ENCODE data around the gene TMEM109.
A peak's percentile ranks its signal among the peaks of the same experiment; 100 is the strongest.
"Not testable (repeated sequence)": the region's sequence is repeated elsewhere in the genome, so short reads cannot be mapped to it uniquely, and the experiment has no call there.

Gene TMEM109

GRCh38 chr11:60878245-60879101 lies 35.5 kb upstream of the TMEM109 start:
- no peak for DNase-seq (ENCODE audit: low read depth in 3 of 3)

DNA sequence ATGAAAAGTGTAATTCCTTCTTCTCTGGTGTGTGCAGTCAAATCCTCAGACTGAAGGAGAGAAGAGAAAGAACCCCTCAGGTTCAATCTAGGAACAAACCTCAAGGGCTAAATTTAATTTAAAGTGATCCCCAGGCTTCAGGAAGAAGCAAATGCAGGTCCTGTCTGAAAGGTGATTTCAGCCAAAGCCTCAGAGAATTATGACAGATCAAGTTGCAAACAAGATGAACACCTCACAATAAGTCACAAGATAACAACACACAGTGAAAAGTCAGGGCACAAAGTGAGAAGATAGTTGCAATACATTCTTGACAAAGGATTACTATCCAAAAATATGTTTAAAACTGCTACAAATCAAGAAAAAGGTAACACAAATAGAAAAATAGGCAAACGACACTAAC lies 34.9 kb upstream of the TMEM109 start:
- DNase-seq (ENCODE audit: low read depth in 3 of 3), result no peak

DNA sequence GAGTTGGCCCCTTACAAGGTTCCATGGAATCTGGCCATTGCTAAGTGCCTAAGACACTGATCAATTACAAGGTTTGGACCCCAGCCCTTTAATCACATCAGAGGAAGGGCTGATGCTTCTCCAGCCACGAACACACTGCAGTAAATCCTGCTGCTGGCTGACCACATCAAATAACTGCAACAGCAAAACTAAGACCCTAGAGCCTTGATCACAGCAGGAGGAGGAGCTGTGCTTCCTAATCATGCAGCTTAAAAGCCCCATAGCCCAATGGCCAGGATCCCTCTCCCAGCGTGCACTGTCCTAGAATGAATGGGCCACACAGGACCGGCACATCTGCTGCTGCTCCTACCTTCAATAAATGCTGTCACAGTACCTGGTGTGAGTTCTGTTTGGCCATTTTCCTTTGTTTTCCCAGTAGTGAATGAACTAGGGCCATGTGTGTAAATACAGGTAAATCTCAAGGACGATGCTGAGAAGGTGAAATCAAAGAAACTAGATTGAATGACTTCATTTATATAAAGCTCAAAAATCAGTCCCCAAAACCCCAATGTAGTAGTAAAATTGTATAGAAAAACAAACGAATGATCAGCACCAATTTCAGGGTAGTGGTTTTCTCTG lies 33.9 kb upstream of the TMEM109 start:
- no peak for DNase-seq (ENCODE audit: low read depth in 3 of 3)

DNA sequence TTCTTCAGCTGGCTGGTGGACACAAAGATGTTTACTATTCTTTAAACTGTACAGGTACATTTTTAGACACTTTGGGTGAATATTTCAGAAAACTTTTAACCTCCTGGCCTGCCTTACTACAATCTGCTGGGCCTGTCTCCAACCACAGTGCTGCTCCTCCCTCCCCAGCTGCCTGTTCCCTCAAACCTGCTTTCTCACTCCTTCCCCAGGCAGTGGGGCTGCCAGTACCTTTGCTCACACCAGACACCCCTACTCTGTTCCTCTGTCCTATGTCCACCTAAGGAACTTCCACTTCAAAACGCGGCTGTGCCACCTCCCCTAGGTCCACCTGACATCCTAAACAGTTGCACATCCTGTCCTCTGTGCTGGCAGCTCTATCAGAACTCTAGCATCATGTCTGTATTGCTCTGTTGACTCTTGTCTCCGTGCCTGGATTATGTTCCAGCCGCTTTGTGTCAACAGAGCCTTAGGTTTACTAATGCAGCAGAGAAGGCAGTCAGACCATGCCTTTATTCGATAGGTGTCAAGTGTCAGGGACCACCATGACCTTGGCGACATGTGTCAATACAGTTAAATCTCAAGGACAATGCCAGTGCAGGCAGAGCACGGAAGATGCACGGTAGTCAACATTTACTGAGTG lies 33.2 kb upstream of the TMEM109 start:
- DNase-seq (ENCODE audit: low read depth in 3 of 3), result no peak

GRCh38 chr11:60887556-60887955 lies 26.4 kb upstream of the TMEM109 start:
- no peak for DNase-seq (ENCODE audit: low read depth in 3 of 3)

DNA sequence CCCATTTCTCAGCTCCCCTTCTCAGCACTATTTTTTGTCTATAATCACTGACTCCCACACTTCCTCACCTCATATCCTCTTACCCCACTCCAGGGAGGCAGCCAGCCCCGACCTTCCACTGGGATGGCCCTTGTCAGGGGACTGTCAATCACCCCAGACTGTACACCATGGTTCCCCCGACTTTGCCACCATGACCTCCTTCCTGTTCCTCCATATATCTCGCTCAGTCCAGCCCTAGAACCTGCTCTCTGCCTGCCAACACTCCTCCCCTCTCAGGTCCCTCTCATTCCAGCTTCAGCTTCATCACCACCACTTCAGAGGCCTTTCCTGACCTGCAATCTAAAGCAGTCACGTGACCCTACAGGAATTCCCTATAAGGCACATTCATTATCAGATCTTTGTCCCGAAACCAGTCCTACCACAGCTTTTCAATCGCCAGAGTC lies 24.1 kb upstream of the TMEM109 start:
- no peak for DNase-seq (ENCODE audit: low read depth in 3 of 3)

DNA sequence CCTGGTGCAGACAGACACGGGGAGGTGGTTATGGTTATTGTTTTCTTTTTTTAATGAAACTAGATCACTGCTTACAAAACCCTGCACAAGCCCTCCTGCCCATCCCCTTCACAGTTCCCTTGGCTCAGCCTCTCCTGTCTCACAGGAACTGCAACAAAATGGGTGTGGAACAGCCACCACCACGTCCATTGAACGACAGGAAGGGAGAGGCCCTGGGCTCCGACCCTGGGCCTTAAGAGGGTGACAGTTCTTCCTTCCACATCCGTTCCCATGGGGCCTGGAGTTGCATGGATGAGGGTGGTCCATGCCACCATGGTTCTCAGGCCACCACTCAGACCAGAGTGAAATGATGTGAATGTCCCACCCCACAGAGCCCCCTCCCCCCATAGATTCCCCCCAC lies 23.3 kb upstream of the TMEM109 start:
- no peak for DNase-seq (ENCODE audit: low read depth in 3 of 3)

- no peak for DNase-seq (ENCODE audit: low read depth in 3 of 3)
These were observed 22.7 kb upstream of the TMEM109 start for GRCh38 chr11:60891103-60891741.

DNA sequence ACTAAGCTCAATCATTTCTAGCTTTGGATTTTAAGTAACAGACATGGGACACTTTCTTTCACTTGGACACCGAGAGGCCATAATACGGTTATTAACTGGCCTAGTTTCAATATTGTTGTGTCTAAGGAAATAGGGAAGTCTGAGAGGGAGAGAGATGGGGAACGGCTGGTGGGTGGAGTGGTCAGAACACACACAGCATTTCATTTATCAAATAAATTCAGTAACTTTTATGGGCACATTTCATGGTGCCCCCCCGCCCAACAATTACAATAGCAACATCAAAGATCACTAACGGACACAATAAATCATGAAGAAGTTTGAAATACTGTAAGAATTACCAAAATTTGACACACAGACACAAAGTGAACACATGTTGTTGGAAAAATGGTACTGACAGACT lies 18.3 kb upstream of the TMEM109 start:
- DNase-seq (ENCODE audit: low read depth in 3 of 3), result no peak

- DNase-seq (ENCODE audit: low read depth in 3 of 3), result no peak
These were observed 16.5 kb upstream of the TMEM109 start for GRCh38 chr11:60897496-60897895.

GRCh38 chr11:60899046-60899936 lies 14.7 kb upstream of the TMEM109 start:
- DNase-seq (ENCODE audit: low read depth in 3 of 3), result no peak

DNA sequence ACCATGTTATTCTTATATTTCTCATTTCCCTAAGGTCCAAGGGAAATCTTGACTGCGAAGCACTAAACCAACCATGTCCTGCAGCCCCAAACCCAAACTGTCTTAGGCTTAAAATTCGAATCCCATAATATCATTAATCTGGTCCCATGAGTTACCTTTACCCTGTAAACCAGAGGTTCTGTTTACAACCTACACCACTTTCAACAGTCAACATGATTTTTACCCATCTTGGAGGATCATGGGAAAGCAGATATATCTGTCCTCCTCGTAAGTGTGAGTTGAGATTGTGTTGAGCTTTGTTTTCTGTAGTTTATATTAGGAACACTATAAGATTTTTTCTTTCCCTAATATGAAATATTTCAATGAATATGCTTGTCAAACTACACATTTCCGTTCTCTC lies 14.0 kb upstream of the TMEM109 start:
- no peak for DNase-seq (ENCODE audit: low read depth in 3 of 3)

- DNase-seq (ENCODE audit: low read depth in 3 of 3), result no peak
These were observed 13.1 kb upstream of the TMEM109 start for GRCh38 chr11:60900673-60901404.

- DNase-seq (ENCODE audit: low read depth in 3 of 3), result no peak
These were observed 11.3 kb upstream of the TMEM109 start for GRCh38 chr11:60902625-60903024.

- DNase-seq (ENCODE audit: low read depth in 3 of 3), result no peak
These were observed 8.9 kb upstream of the TMEM109 start for GRCh38 chr11:60905047-60905446.

- DNase-seq (ENCODE audit: low read depth in 3 of 3), result no peak
These were observed 8.3 kb upstream of the TMEM109 start for GRCh38 chr11:60905551-60906113.

DNA sequence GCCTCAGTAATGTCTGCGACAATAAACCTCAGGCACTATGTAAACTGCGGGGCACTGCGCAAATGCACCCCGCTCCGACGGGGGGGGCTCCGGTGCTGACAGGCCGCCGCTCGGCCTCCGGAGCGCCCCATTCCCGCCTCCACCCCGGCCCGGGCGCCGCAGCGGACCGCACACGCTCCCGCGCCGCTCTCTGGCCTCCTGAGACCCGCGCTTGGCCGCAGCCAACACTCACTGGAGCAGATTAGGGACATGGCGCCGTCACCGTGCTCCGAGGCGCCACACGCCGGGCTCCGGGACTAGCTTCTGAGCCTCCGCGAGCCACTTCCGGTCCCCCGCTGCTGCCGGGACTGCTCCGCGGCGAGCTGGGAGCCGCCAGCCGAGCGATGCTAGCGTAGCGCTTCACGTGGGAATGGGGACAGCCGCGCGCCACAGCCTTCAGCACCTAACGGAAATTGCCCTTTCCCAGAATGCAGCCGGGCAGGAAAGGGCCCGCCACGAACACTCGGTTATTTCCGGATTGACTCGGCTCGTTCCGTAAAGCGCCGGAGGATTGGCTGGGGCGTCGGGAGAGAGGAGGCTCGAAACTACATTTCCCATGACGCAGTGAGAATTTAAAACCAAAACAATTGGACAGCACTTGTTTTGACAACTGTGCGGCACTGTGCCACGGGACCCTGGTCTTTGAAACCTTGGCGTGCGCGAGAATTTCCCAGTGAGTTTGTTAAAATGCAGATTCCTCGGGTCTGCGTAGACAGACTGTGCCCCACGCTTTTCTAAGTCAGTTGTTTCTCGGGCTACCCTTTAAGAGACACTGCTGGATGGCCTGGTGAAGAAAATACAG lies 7.6 kb upstream of the TMEM109 start, which contains the start of gene PRPF19:
PRPF19 (minus strand) TSS at position 454 of the 841 bp plus-strand sequence; CDS start at position 251, 203 bp downstream.
- peak; percentile 97 to 99 (median 97) for DNase-seq (ENCODE audit: low read depth in 3 of 3)

DNA sequence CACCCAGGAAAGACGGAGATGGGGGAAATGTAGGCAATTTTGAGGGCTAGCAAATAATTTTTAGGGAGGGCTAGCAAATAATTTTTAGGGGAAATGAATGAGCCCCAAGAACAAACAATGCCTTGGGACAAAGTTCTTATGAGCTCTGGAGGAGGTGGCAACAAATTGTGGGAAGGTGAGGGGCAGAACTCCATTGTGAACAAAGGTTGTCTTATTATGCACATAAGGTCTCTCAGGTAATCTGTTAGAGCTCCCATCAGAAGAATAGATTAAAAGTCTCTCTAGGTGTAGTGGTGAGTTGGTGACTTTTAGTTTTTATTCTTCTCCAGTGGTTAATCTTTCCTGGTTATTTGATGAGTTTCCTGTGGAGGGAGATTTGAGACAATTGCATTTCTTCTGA lies 5.2 kb upstream of the TMEM109 start:
- DNase-seq (ENCODE audit: low read depth in 3 of 3), result no peak

DNA sequence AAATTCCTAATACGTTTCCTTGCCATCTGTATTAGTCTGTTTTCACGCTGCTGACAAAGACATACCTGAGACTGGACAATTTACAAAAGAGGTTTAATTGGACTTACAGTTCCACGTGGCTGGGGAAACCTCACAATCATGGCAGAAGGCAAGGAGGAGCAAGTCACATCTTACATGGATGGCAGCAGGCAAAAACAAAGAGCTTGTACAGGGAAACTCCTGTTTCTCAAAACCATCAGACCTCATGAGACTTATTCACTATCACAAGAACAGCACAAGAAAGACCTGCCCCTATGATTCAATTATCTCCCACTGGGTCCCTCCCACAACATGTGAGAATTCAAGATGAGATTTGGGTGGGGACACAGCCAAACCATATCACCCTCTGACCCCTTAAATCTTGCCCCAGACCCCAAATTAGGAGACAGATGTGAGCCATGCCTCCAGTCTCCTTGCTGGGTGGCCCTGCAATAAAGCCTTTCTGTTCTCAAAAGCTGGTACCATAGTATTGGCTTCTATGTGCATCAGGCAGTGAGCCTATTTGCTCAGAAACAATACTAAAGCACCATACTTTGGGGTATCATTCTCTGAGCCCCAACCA lies 4.2 kb upstream of the TMEM109 start:
- not testable (repeated sequence) for DNase-seq (ENCODE audit: low read depth in 3 of 3)
